Astrocyte of the cerebellum (primary cell): Measurements from ENCODE around the gene MANEA.

Experiments
- DNase-seq: peaks from one replicate; pipeline ENCODE4 v3.0.0-alpha.2; 2011; ENCODE audit warnings: low read depth
- H3K4me3 ChIP-seq: 2 replicates; pipeline ENCODE4 v1.5.1; 2011; ENCODE audit warnings: mild to moderate bottlenecking, low read depth, low read length, moderate library complexity
- CTCF ChIP-seq: IDR thresholded peaks from 2 replicates; pipeline ENCODE4 v1.5.1; 2012; ENCODE audit warnings: low read length, low read depth, moderate library complexity, mild to moderate bottlenecking; ENCODE audit errors: missing control alignments
- in situ Hi-C: cut with HindIII; loops from 2 replicates; pipeline ENCODE4 v1.10.0; 2017; ENCODE audit warnings: low sequenced_read_pairs

MANEA gene

GRCh38 chr6:95569560-95569959 lies 7.8 kb upstream of the MANEA start:
- no peak for DNase-seq
- H3K4me3 ChIP-seq: no peak overlapping the region
- in situ Hi-C loops: no loop called here
- TF ChIP-seq CTCF: no peak

GRCh38 chr6:95572098-95572497 lies 5.2 kb upstream of the MANEA start:
- in situ Hi-C loops: no loop called here
- DNase-seq: no peak

GRCh38 chr6:95574811-95575210 lies 2.5 kb upstream of the MANEA start:
- H3K4me3 ChIP-seq: no peak overlapping the region
- in situ Hi-C loops: no loop called here
- no peak for TF ChIP-seq CTCF
- no peak for DNase-seq

More at GRCh38 chr6:95572098-95572497, 5.2 kb upstream of the MANEA start:
- TF ChIP-seq CTCF: no peak
- no peak overlapping the region for H3K4me3 ChIP-seq

GRCh38 chr6:95576218-95576997 lies 927 bp upstream of the MANEA start:
- peak overlapping the region; percentile 53 for H3K4me3 ChIP-seq
- no peak for TF ChIP-seq CTCF
- in situ Hi-C loops: no loop called here
- no peak for DNase-seq

- peak overlapping the region; percentile 53 for H3K4me3 ChIP-seq
- TF ChIP-seq CTCF: no peak
- in situ Hi-C loops: no loop called here
- no peak for DNase-seq
Measured at GRCh38 chr6:95576998-95577303, 384 bp upstream of the MANEA start.

GRCh38 chr6:95578106-95578410 lies 723 bp downstream of the MANEA start:
- no peak for DNase-seq
- TF ChIP-seq CTCF: no peak
- in situ Hi-C loops: no loop called here
- peak overlapping the region; percentile 53 for H3K4me3 ChIP-seq
